AG09309 (cell line): ENCODE measurements around the gene RFC5.
"Not testable (repeated sequence)": the region's sequence is repeated elsewhere in the genome, so short reads cannot be mapped to it uniquely, and the experiment has no call there.

Experiments used
- DNase-seq: peaks from one replicate; pipeline ENCODE4 v3.0.0-alpha.2; 2010; ENCODE audit warnings: low read depth
- H3K4me3 ChIP-seq: 2 replicates; pipeline ENCODE4 v1.5.1; 2011; ENCODE audit warnings: mild to moderate bottlenecking, low read depth, low read length, moderate library complexity; ENCODE audit not compliant: control insufficient read depth
- CTCF ChIP-seq: IDR thresholded peaks from 2 replicates; pipeline ENCODE4 v1.5.1; 2011; ENCODE audit warnings: mild to moderate bottlenecking, low read depth, low read length, inconsistent platforms; ENCODE audit not compliant: insufficient read depth, control insufficient read depth; ENCODE audit errors: missing control alignments

The RFC5 gene

GRCh38 chr12:117986705-117987469 is 29.6 kb upstream of the RFC5 start:
- no peak overlapping the region for H3K4me3 ChIP-seq
- no peak for TF ChIP-seq CTCF
- peak; percentile 40 for DNase-seq

GRCh38 chr12:117994551-117995438 is 21.7 kb upstream of the RFC5 start:
- no peak for TF ChIP-seq CTCF
- DNase-seq: no peak
- no peak overlapping the region for H3K4me3 ChIP-seq

GRCh38 chr12:117998719-117999118 is 17.8 kb upstream of the RFC5 start:
- no peak for DNase-seq
- no peak for TF ChIP-seq CTCF
- H3K4me3 ChIP-seq: no peak overlapping the region

GRCh38 chr12:117999806-118000205 is 16.7 kb upstream of the RFC5 start:
- H3K4me3 ChIP-seq, DNase-seq: not testable (repeated sequence)

GRCh38 chr12:118010903-118011302 is 5.6 kb upstream of the RFC5 start:
- no peak for DNase-seq
- H3K4me3 ChIP-seq: no peak overlapping the region
- no peak for TF ChIP-seq CTCF

- no peak for DNase-seq
- no peak overlapping the region for H3K4me3 ChIP-seq
- no peak for TF ChIP-seq CTCF
These were observed 5.1 kb upstream of the RFC5 start for GRCh38 chr12:118011377-118011776.

GRCh38 chr12:118011961-118012360 is 4.5 kb upstream of the RFC5 start:
- no peak for DNase-seq
- no peak overlapping the region for H3K4me3 ChIP-seq
- TF ChIP-seq CTCF: no peak
